ENCODE measurements around the gene CMTR2.
"Not testable (repeated sequence)": the region's sequence is repeated elsewhere in the genome, so short reads cannot be mapped to it uniquely, and the experiment has no call there.

The CMTR2 gene

GRCh38 chr16:71288890-71289731 lies at the start of gene CMTR2:
TSS of gene CMTR2 (minus strand) at chr16:71289402. CDS start at chr16:71285920, 3,482 bp downstream.
- peak; percentile 70 to 95 for DNase-seq

- DNase-seq: no peak
Measured at GRCh38 chr16:71338632-71339031, 49.4 kb upstream of the CMTR2 start.

GRCh38 chr16:71338193-71338592 lies 49.0 kb upstream of the CMTR2 start:
- no peak for DNase-seq

GRCh38 chr16:71337631-71338030 lies 48.4 kb upstream of the CMTR2 start:
- DNase-seq: no peak

- no peak for DNase-seq
Measured at GRCh38 chr16:71328151-71328550, 38.9 kb upstream of the CMTR2 start.

GRCh38 chr16:71327720-71328119 lies 38.5 kb upstream of the CMTR2 start:
- DNase-seq: no peak

- DNase-seq: no peak
Measured at GRCh38 chr16:71319999-71320398, 30.8 kb upstream of the CMTR2 start.

- no peak for DNase-seq
Measured at GRCh38 chr16:71315269-71315668, 26.1 kb upstream of the CMTR2 start.

- DNase-seq: not testable (repeated sequence)
Measured at GRCh38 chr16:71313591-71313990, 24.4 kb upstream of the CMTR2 start.

GRCh38 chr16:71311553-71312158 lies 22.5 kb upstream of the CMTR2 start:
- DNase-seq: peak; percentile 0 to 10

- DNase-seq: no peak
Measured at GRCh38 chr16:71303938-71304337, 14.7 kb upstream of the CMTR2 start.

- no peak for DNase-seq
Measured at GRCh38 chr16:71297341-71297634, 8.1 kb upstream of the CMTR2 start.

- no peak for DNase-seq
Measured at GRCh38 chr16:71296584-71297340, 7.6 kb upstream of the CMTR2 start.

GRCh38 chr16:71295950-71296349 lies 6.7 kb upstream of the CMTR2 start:
- no peak for DNase-seq

GRCh38 chr16:71293919-71294318 lies 4.7 kb upstream of the CMTR2 start:
- DNase-seq: no peak

GRCh38 chr16:71292095-71292494 lies 2.9 kb upstream of the CMTR2 start:
- not testable (repeated sequence) for DNase-seq

- DNase-seq: no peak
Measured at GRCh38 chr16:71289732-71290062, 495 bp upstream of the CMTR2 start.

GRCh38 chr16:71288570-71288889 lies 672 bp downstream of the CMTR2 start:
- DNase-seq: no peak

GRCh38 chr16:71287911-71288310 lies 1.3 kb downstream of the CMTR2 start:
- DNase-seq: no peak

- DNase-seq: no peak
Measured at GRCh38 chr16:71287454-71287853, 1.7 kb downstream of the CMTR2 start.

- no peak for DNase-seq
Measured at GRCh38 chr16:71283612-71284011, 5.6 kb downstream of the CMTR2 start.

- no peak for DNase-seq
Measured at GRCh38 chr16:71282943-71283342, 6.3 kb downstream of the CMTR2 start.

- no peak for DNase-seq
Measured at GRCh38 chr16:71276589-71277334, 12.4 kb downstream of the CMTR2 start.

- DNase-seq: no peak
Measured at GRCh38 chr16:71273384-71273783, 15.8 kb downstream of the CMTR2 start.
